Activated CD4-positive, alpha-beta T cell treated with anti-CD3 and anti-CD28 coated beads for 1 hour (primary cell): Measurements from ENCODE around the gene SCAPER.
"Not testable (repeated sequence)": the region's sequence is repeated elsewhere in the genome, so short reads cannot be mapped to it uniquely, and the experiment has no call there.

Experiments used
- DNase-seq: peaks from one replicate; pipeline ENCODE4 v3.0.0-alpha.2; 2020

SCAPER gene

DNA sequence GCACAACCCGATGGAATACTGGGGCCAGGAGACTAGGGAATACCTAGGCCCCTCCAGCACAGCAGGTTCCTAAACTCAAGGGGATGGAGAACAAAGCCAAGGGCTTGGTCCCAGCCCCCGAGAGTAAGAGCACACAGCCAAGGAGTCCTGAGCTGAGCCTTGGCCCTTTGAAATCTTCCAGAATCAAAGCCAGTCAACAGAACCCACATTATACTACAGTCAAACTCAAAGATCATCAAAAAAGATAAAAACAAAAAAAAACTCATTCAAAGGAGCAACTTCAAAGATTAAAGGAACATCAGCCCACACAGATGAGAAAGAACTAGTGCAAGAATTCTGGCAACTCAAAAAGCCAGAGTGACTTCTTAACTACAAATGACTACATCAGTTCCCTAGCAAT lies 351.6 kb downstream of the SCAPER start:
- DNase-seq = no peak

DNA sequence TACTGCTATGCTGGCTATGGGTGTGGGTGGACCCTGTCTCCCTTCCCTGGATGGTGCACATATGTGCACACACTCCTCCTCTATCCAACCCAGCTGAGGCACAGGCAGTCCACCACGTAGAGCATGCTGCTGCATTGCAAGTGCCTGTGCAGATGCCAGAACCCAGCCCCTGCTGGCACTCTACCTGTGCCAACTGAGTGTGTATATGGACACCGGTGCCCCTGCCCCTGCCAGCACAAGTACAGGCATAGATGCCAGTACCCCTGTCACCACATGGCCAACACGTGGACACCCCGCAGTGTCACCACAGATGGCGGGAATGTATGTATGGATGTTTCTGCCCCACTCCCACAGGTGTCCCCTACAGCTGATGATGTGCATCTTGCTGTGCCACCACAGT lies 352.0 kb downstream of the SCAPER start:
- no peak for DNase-seq

DNA sequence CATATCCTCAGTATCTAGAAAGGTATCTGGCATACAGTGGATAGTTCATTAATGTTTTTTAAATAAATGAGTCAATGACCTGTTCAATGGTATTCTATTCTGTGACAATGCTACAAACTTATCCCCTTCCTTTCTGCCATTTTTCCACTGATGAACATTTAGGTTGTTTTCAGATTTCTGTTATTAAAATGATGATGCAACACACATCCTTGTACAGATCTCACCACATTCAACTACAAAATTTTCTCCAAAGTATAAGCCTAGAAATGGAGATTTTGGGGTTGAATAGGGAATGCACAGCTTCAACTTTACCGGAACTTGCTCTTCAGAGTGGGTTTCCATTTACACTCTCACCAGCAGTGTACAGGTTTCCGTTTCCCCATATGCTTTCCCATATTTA lies 358.3 kb downstream of the SCAPER start:
- DNase-seq = no peak

DNA sequence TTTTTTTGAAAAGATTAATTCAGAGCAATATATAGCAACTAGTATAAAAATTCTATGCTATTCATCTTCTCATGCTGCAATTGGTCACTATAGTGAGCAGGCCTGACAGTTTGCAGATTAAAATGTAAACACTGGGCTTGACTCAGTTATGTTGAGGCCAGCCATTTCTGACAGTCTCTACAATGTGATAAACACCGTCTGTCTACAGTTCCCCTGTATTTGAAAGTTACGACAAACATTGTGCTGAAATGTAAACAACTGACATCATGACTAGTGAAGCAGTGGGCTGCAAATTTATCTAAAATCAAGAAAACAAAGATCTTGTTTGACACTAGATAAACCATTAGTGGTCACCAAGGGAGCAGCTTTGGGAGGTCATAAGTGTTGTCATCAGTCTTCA lies 371.1 kb downstream of the SCAPER start:
- no peak for DNase-seq

DNA sequence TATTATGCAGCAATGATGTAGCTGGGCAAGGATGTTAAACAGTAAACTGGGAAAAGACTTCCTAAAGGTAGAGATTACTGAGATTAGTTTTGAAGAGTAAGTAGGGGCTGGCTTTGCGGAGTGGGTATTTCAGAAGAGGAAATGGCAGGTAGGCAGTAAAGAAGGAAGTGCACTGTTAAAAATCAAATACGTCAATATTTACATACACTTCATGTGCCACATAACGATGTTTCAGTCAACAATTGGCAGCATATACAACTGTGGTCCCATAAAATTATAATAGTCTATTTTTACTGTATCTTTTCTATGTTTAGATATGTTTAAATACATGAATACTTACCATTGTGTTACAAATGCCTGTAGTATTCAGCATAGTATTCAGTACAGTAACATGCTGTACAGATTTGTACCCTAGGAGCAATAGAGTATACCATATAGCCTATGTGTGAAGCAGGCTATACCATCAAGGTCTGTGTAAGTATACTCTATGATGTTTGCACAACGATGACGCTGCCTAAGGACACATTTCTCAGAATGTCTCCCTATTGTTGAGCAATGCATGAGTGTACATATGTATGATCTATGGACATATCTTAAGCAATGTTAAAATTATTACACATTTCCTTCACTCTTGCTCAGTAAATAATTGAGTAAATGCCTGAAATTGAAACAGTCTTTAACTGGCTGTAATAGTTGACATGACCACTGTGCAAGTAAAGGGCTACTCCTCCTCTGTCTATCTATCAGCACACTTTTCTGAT lies 371.9 kb downstream of the SCAPER start:
- no peak for DNase-seq

DNA sequence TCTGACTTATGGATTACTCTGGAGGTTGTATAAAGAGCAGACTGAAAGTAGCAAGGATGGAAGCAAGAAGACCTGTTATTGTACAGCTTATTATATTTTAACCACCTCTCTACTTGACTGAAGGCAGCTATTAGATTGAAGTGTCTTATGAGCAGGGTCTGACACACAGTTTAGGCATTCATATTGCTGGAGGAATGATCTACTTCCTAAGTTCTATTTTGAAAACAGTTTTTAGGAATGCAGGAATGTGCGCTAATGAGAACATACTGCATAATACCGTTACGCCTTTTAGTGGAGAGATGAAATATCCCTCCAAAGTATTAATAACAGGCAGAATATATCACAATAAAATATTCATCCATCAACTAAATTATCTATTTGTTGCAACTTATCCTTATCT lies 375.2 kb downstream of the SCAPER start:
- no peak for DNase-seq

DNA sequence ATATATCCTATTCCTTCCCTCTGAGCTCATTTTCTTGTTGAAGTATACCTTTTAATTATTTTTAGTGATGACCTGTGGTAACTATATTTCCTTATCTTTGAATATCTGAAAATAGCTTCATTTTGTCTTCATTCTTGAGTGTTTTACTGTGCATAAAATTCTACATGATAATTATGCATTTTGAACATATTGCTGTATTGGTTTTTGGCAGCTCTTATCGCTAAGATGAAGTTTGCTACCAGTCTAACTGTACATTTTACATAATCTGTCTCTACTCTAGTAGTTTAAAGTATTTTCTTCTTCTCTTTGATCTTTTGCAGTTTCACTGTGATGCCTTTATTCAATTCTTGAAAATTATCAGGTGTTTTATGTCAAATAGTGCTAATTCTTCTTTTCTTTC lies 379.0 kb downstream of the SCAPER start:
- no peak for DNase-seq

- DNase-seq = no peak
Measured at GRCh38 chr15:76517910-76518309, 387.2 kb downstream of the SCAPER start.

- no peak for DNase-seq
Measured at GRCh38 chr15:76514282-76514681, 390.9 kb downstream of the SCAPER start.

DNA sequence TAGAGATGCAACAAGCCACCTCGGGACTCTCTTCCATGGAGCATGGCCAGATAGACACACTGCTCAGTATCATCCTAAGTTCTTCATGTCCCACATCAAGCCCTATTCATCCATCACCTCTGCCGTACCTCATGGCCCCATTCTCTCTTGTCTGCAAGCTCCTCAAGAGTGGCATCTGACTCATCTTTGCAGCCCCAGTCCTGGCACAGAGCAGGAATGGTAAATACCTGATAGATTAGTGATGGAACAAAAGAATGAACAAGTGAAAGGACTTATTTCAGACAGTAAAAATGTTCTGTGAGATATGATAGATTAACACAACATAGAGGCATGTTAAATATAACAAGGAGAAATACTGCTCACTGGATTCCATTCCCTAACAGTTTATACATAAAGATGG lies 392.2 kb downstream of the SCAPER start:
- no peak for DNase-seq

- DNase-seq = not testable (repeated sequence)
Measured at GRCh38 chr15:76510663-76511062, 394.5 kb downstream of the SCAPER start.

GRCh38 chr15:76503804-76504203 lies 401.3 kb downstream of the SCAPER start:
- DNase-seq = no peak

DNA sequence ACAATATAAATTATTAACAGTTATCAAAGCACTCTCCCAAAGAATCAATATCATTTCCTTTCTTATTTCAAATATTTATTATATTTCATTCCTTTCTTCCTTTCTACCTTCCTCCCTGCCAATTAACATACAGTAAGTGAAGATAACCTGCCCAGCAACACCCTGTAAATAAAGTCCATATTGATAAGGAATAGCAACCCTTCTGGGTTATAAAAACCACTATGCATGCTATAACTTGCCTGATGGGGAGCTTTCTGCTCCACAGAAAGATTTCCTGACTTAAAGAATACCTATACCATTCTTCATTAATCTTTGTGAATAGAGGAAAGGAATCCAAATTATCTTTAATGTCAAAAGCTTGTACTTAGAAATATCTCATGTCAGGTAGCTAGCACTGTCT lies 402.0 kb downstream of the SCAPER start:
- no peak for DNase-seq

- no peak for DNase-seq
Measured at GRCh38 chr15:76502678-76503077, 402.5 kb downstream of the SCAPER start.

- DNase-seq = not testable (repeated sequence)
Measured at GRCh38 chr15:76502185-76502584, 403.0 kb downstream of the SCAPER start.

DNA sequence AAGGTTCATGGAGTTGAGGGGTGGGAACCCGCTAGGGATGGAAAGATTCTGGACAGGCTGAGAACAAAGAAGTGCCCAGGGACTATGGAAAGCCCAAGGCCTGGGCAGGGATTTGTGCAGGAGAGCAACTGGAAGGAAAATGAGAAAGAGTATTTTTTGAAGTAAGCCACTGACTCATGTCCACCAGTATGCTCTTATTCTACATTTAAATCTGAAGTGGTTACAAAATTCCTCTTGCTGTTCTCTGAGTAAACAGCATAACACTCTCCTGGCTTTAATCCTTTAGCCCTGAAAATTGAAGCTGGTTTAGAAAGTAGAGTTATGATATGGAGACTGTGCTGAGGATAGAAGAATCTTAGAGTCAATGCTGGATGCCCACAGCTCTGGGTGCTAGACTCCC lies 403.4 kb downstream of the SCAPER start:
- no peak for DNase-seq

DNA sequence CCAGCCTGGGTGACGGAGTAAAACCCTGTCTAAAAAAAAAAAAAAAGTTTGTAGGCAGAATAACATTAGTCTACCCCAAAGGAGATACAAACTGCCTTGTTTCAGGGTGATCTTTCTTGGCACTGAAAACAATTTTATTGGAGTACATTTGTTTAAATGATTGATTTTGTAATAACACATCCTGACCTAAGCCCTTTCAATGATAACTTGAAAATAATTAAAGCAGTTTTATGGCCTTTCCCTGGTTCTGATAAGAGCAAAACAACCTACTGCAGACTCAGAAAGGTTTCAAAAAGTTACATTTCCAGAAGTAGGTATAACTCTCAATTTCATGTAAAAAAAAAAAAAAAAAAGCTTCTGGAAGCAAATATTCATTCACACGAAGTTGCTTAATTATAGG lies 404.1 kb downstream of the SCAPER start:
- no peak for DNase-seq

DNA sequence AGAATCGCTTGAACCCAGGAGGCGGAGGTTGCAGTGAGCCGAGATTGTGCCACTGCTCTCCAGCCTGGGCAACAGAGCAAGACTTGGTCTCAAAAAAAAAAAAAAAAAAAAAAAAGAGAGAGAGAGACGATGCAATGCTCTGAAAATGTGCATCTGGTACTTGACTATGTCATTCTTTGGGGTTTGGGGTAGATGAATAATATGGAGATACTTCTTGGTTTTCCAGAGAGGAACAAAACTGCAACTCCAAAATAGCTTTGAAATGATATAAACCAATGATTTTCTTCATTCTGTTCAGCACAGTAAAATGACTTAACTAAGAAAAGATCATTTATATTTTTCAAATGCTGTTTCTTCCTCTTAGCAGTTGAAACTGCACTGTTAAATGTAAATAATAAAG lies 409.7 kb downstream of the SCAPER start:
- no peak for DNase-seq

- DNase-seq = no peak
Measured at GRCh38 chr15:76492538-76492937, 412.6 kb downstream of the SCAPER start.

DNA sequence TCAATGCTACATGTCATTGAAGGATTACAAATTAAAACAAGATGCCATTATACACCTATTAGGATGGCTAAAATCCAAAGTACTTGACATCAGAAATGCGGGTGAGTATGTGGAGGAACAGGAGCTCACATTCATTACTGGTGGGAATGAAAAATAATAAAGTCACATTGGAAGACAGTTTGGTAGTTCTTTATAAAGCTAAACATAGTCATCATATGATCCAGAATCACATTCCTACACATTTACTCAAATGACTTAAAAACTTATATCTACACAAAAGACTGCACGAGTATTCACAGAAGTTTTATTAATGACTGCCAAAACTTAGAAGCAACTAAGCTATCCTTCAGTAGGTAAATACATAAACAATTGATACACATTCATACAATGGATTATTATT lies 421.4 kb downstream of the SCAPER start:
- DNase-seq = no peak

GRCh38 chr15:76483018-76483417 lies 422.1 kb downstream of the SCAPER start:
- no peak for DNase-seq

DNA sequence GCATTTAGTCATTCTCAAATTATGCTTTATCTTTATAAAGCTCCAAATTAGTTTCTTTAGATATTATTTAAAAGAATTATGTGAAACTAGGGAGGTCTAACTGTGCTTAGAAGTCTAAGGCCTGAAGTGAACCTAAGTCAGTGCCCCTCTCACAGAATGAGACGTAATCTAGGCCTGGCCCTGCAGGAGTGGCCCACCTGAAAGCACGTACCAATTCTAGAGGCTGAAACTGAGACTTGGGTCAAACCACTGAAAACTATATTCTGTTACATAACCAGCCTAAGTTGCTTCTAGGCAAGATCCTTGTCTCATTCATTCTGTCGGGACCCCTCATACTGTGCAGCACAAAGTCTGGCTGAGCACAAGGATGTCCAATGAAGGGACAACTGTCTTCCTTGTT lies 424.9 kb downstream of the SCAPER start:
- no peak for DNase-seq

DNA sequence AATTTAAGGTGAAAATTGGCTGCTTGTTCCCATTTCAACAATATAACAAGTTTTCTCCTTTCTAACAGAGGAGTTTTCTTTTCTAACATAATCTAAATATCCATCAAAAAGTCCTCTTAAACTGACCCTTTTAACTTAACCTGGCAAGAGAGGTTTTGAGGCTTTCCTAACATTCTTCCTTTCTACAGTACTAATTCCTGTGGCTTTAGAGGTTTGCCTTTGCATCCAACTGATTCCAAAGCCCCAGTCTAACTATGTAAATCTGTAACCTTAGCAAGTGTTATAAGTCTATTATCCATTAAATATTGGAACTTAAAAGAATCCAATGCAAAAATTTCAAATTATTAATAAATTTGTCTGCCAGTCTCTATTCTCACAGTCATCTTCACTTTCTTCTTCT lies 434.4 kb downstream of the SCAPER start:
- DNase-seq = no peak

DNA sequence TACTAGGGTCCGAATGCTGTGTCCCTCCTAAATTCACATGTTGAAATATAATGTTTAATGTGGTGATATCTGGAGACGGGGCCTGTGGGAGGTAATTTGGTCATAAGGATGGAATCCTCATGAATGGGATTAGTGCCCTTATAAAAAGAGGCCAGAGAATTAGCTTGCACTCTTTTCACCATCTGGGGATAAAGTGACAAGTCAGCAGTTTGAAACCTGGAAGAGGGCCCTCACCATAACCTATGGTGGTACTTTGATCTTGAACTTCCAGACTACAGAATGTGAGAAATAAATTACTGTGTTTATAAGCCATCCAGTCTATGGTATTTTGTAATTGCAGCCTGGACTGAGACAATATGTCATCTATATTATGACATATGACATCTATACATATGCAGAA lies 436.4 kb downstream of the SCAPER start:
- DNase-seq = no peak

DNA sequence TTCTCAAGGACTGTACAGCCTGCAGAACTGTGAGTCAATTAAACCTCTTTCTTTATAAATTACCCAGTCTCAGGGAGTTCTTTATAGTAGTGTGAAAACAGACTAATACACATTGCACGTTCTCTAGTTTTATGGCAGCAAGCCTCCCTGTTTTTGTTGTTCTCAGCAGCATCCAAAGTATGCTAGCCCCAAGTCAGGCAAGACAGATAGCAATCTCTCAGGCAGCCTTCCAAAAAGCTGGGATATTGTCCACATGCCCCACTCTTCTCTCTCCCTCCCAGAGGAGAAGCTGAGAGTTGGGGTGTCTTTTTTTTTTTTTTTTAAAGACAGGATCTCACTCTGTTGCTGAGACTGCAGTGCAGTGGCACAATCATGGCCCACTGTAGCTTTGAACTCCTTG lies 438.0 kb downstream of the SCAPER start:
- no peak for DNase-seq

DNA sequence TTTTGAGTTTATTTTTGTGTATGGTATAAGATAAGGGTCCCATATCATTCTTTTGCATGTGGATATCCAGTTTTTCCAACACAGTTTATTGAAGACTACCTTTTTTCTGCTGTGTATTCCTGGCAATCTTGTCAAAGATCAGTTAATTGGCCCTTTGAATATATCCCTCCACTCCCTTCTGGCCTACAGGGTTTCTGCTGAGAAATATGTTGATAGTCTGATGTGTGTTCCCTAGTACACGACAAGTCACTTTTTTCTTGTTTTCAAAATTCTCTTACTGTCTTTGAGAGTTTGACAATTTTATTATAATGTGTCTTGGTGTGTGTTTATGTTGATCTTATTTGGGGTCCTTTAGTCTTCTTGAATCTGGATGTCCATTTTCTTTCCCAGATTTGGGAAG lies 439.4 kb downstream of the SCAPER start:
- no peak for DNase-seq
